Esophagus squamous epithelium (tissue), 4 donors: Measurements from ENCODE around the gene MBD3L2B.

ENCODE experiments used
- CTCF ChIP-seq, 6 experiments: fragments of 450-650 bp in 4 of 6; fragments of 200-600 bp in 2 of 6; sonication (generic) in 2 of 6; IDR thresholded peaks; one replicate each; pipeline ENCODE4 v1.5.1; 2016 to 2019; ENCODE audit warnings: antibody characterized with exemption in 6 of 6, mild to moderate bottlenecking in 4 of 6, moderate library complexity in 4 of 6
- POLR2A ChIP-seq, 4 donors: fragments of 450-650 bp; IDR thresholded peaks; one replicate each; pipeline ENCODE4 v1.6.1; 2017; ENCODE audit warnings: antibody characterized with exemption in 4 of 4, mild to moderate bottlenecking in 4 of 4, moderate library complexity in 3 of 4

DNA sequence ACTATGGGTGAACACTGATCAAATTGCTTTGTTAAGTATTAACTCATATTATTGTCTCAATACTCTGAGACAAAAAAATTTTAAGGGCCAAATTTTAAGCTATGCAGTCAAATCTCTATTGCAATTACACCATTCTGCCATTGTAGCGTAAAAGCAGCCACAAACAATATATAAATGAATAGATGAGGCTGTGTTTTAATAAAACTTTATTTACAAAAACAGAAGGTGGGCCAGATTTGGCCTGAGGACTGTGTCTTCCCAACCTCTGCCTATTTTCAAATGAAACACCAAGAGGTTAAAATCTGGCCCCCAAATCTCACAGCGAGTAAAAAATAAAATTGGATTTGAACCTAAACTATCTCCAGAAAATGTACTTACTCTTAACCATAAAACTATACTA lies 51.7 kb downstream of the MBD3L2B start:
- TF ChIP-seq POLR2A (IDR thresholded peaks at IDR 0.05) (no peak), CTCF (IDR thresholded peaks at IDR 0.05) (no peak)
